Measurements from ENCODE around the gene TXNDC2.

GRCh38 chr18:9890196-9890595 lies 4.4 kb downstream of the TXNDC2 start:
- TF ChIP-seq GABPA (IDR thresholded peaks at IDR 0.05 in 1 of 2, conservative IDR thresholded peaks at IDR 0.05 in 1 of 2): no peak
- TF ChIP-seq EGR1 (IDR thresholded peaks at IDR 0.05; ENCODE audit: low read depth in 2 of 2): no peak
- no peak for TF ChIP-seq CTCF (IDR thresholded peaks at IDR 0.05; ENCODE audit: low read depth, low read length, missing input control)
- TF ChIP-seq REST (IDR thresholded peaks at IDR 0.05): no peak
- no peak for TF ChIP-seq JUND (IDR thresholded peaks at IDR 0.05)
- TF ChIP-seq RAD21 (IDR thresholded peaks at IDR 0.05): no peak
- TF ChIP-seq RXRA (IDR thresholded peaks at IDR 0.05): no peak

All from liver (tissue), 3 donors.